ENCODE data around the gene FBLN1.
"Not testable (repeated sequence)": the region's sequence is repeated elsewhere in the genome, so short reads cannot be mapped to it uniquely, and the experiment has no call there.

FBLN1 gene

GRCh38 chr22:45612940-45613339, 110.3 kb downstream of the FBLN1 start:
- no peak for DNase-seq

- no peak for DNase-seq
Measured at GRCh38 chr22:45615364-45615763, 112.7 kb downstream of the FBLN1 start.

- no peak for DNase-seq
Measured at GRCh38 chr22:45616432-45616831, 113.7 kb downstream of the FBLN1 start.

GRCh38 chr22:45617948-45618347, 115.3 kb downstream of the FBLN1 start:
- no peak for DNase-seq

- no peak for DNase-seq
Measured at GRCh38 chr22:45620706-45621105, 118.0 kb downstream of the FBLN1 start.

GRCh38 chr22:45621836-45622600, 119.3 kb downstream of the FBLN1 start:
- DNase-seq, result no peak

GRCh38 chr22:45623464-45624145, 120.9 kb downstream of the FBLN1 start:
- DNase-seq, result not testable (repeated sequence)

GRCh38 chr22:45626198-45626651, 123.5 kb downstream of the FBLN1 start:
- no peak for DNase-seq

GRCh38 chr22:45627489-45628233, 125.0 kb downstream of the FBLN1 start:
- DNase-seq, result peak; percentile 2

- DNase-seq, result no peak
Measured at GRCh38 chr22:45628515-45628914, 125.8 kb downstream of the FBLN1 start.

- no peak for DNase-seq
Measured at GRCh38 chr22:45629469-45630089, 126.9 kb downstream of the FBLN1 start.

GRCh38 chr22:45630436-45630835, 127.8 kb downstream of the FBLN1 start:
- DNase-seq, result no peak

GRCh38 chr22:45631140-45631840, 128.6 kb downstream of the FBLN1 start:
- no peak for DNase-seq

GRCh38 chr22:45631841-45632238, 129.2 kb downstream of the FBLN1 start:
- no peak for DNase-seq

GRCh38 chr22:45632791-45633515, 130.3 kb downstream of the FBLN1 start:
- peak; percentile 13 for DNase-seq

GRCh38 chr22:45636683-45637082, 134.0 kb downstream of the FBLN1 start:
- no peak for DNase-seq

GRCh38 chr22:45638197-45638596, 135.5 kb downstream of the FBLN1 start:
- DNase-seq, result no peak

- DNase-seq, result peak; percentile 33
Measured at GRCh38 chr22:45638834-45639746, 136.4 kb downstream of the FBLN1 start.

GRCh38 chr22:45639747-45640102, 137.0 kb downstream of the FBLN1 start:
- no peak for DNase-seq

GRCh38 chr22:45640291-45640940, 137.7 kb downstream of the FBLN1 start:
- DNase-seq, result no peak

All from fibroblast of skin of scalp (primary cell).